Activated effector memory CD4-positive, alpha-beta T cell treated with Interleukin-2 at 50 U/mL for 16 hours (primary cell): ENCODE measurements around the gene CYP2E1.
"Not testable (repeated sequence)": the region's sequence is repeated elsewhere in the genome, so short reads cannot be mapped to it uniquely, and the experiment has no call there.

Source experiments
- DNase-seq: peaks from one replicate; pipeline ENCODE4 v3.0.0-alpha.2; 2020

The CYP2E1 gene

GRCh38 chr10:133526957-133527588 lies at the start of gene CYP2E1:
Gene CYP2E1, plus strand, starts transcription at chr10:133527363. Its CDS starts 33 bp downstream, at chr10:133527396.
- DNase-seq = no peak

- DNase-seq = no peak
Observed at GRCh38 chr10:133481086-133481643, 46.0 kb upstream of the CYP2E1 start.

DNA sequence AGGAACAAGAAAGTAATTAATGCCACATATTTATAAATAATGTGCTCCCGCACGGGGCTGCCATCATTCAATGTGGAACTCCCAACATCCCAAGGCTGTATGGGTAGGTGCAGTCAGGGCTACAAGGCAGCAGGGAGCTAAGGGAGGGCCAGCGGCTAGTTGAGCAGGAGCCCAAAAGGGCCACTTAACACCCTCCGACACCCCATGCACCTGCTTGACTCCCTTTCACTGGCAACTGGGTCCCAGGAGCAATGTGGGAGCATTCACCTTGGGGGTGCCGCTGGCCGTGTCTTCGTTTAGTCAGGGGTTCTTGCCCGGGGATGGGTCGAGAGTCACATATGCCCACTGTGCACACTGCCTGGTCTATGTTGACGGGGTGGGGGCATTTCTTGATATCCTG lies 45.5 kb upstream of the CYP2E1 start:
- DNase-seq = no peak

- DNase-seq = no peak
Observed at GRCh38 chr10:133484818-133485217, 42.3 kb upstream of the CYP2E1 start.

DNA sequence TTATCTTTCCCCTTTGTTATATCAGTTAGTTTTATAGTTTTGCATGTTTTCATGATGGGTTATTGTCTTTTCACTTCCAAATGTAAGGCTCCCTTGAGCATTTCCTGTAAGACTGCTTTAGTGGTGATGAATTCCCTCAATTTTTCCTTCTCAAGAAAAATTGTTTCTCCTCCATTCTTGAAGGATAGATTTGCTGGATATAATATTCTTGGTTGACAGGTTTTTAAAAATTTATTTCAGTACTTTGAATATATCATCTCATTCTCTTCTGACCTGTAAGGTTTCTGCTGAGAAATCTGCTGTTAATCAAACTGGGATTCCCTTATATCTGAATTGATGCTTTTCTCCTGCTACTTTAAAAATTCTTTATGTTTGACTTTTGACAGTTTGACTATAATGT lies 40.1 kb upstream of the CYP2E1 start:
- DNase-seq = no peak

GRCh38 chr10:133488354-133488753 lies 38.8 kb upstream of the CYP2E1 start:
- DNase-seq = no peak

DNA sequence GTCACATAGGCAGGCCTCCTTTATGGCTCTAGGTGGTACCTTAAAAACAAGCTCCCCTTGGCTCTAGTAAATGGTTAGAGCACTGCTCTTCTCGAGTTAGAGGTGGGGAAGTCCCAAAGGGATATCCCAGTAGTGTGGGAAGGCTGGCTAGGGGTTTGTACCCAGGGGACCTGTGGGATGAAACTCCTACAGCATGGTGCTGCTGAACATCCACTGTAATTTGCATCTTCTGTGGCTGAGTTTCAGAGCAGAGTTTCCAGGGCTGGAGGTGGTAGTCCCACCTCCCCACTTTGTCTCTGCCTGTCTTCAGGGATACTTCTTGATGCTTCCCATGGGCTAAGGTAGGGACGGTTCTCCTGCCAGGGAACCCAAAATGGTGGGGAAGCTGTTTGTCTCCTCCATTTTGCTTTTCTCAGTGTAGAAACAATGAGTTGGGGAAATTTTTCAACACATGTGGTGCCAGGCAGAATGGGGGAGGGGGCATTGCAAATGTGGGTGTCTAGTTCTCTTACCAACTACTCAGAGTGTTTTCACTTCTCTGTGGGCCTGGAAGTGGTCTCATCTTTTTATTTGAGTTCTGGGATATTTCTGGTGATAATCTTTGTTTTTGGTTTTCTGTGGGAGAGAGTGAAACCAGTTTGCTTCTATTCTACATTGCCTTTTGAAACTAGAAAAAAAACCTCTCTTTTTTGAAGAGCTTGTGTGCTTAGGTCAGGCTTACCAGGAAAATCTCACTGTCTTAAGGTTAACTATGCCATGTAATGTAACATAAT lies 37.2 kb upstream of the CYP2E1 start:
- no peak for DNase-seq

GRCh38 chr10:133493562-133493961 lies 33.6 kb upstream of the CYP2E1 start:
- not testable (repeated sequence) for DNase-seq

- not testable (repeated sequence) for DNase-seq
Observed at GRCh38 chr10:133497363-133497762, 29.8 kb upstream of the CYP2E1 start.

DNA sequence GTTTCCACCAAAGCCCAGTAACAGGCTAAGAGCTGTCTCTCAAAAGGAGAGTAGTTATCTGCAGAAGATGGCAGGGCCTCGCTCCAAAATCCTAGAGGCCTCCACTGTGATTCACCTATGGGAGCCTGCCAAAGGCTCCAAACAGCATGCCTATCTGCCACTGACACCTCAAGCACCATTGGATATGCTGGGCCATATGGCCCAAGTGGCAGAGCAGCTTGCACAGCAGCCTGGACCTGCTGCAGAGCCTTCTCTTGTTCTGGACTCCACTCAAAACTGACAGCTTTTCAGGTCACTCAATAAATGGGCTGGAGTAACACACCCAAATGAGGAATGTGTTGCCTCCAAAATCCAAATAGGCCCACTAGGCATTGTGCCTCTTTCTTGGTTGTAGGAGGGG lies 28.0 kb upstream of the CYP2E1 start:
- DNase-seq = not testable (repeated sequence)

DNA sequence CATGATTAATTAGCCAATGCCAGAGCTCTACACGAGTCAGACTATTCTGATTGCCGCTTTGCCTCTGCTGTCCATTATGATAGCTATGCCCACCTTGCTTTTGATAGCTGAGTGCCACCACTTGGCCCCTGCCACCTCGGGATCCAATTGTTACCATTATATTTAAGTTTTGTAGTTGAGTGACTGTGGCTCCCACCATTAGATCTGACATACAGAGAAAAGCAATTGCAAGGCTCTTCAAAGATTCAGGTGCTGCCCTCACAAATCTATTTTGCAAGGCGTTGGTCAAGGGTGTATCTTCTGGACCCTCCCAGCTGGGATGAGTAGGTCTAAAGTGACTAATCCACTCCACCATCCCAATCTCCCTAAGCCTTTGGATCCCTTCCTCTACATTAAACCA lies 26.3 kb upstream of the CYP2E1 start:
- DNase-seq = not testable (repeated sequence)

- no peak for DNase-seq
Observed at GRCh38 chr10:133509700-133510099, 17.5 kb upstream of the CYP2E1 start.

- no peak for DNase-seq
Observed at GRCh38 chr10:133511408-133511807, 15.8 kb upstream of the CYP2E1 start.

GRCh38 chr10:133511907-133512528 lies 15.1 kb upstream of the CYP2E1 start:
- no peak for DNase-seq

- DNase-seq = no peak
Observed at GRCh38 chr10:133515471-133515870, 11.7 kb upstream of the CYP2E1 start.

DNA sequence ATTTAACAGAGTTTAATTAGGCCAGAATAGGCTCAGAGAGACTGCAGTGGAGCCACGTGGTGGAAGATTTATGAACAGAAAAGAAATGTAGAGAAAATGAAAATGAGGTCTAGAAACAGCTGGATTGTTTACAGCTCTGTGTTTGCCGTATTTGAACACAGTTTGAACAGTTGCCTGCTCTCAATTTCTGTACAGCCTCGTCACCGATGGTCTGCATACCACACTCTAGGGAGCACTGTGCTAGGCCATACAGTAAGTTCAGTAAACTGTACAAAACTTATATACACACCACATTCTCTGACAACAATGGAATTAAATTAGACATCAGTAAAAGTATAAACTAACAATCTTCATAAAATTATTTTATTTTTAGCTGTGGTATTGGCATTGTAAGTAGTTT lies 11.1 kb upstream of the CYP2E1 start:
- no peak for DNase-seq

DNA sequence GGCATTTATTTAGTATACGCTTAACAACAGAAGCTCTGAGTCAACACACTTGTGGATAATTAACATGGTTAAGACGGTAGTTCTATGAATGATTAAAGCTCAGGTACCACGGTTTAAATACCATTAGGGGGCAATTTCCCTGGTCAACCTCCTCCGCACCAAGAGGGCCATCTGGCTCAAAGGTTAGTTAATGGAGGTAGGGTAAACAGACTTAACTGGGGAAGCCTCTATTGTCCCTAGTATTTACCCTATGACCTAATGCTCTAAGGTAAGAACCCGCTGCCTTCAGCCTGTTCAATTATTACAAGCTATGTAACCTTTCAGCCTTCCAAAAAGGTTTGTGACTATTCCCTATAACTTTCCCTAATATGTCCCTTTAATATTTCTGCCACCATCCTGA lies 8.6 kb upstream of the CYP2E1 start:
- DNase-seq = not testable (repeated sequence)

GRCh38 chr10:133520193-133520738 lies 6.9 kb upstream of the CYP2E1 start:
- peak; percentile 83 for DNase-seq

DNA sequence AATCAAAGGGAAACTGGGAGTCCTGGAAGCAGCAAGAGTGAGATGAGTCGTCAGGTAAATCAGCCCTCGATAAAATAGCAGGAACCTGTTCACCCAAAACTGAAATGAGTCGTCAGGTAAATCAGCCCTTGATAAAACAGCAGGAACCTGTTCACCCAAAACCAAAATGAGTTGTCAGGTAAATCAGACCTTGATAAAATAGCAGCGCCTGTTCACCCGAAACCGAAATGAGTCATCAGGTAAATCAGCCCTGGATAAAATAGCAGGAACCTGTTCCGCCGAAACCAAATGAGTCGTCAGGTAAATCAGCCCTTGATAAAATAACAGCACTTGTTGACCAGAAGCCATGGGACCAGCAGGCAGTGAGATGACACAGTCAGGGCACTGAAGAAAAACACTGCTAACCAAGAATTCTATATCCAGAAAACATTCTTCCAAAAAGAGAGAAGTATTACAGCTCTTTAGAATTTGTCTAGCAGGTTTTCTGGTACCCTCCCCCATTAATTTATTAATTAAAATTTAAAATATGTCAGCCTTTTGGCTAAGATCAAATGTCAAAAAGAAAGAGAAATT lies 3.4 kb upstream of the CYP2E1 start:
- DNase-seq = no peak

DNA sequence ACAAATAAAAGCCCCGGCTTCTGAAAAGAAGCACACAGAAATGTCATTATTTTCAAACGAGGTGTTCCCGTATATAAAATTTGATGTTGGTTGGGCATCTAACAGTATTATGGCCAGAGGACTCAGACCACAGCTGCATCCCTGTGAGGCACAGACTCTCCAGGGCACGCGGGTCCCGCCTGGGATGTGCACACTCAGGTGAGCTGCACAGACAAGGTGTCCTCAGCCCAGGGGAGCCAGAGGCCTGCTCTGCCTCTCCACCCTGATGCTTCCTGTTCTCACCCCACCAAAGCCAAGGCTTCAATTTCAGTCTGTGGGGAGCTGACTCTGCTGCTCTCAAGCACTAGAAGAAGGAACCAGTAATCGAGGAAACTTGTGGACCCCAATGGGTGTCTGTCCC lies 1.7 kb upstream of the CYP2E1 start:
- DNase-seq = no peak

- no peak for DNase-seq
Observed at GRCh38 chr10:133527771-133528271, 658 bp downstream of the CYP2E1 start.

DNA sequence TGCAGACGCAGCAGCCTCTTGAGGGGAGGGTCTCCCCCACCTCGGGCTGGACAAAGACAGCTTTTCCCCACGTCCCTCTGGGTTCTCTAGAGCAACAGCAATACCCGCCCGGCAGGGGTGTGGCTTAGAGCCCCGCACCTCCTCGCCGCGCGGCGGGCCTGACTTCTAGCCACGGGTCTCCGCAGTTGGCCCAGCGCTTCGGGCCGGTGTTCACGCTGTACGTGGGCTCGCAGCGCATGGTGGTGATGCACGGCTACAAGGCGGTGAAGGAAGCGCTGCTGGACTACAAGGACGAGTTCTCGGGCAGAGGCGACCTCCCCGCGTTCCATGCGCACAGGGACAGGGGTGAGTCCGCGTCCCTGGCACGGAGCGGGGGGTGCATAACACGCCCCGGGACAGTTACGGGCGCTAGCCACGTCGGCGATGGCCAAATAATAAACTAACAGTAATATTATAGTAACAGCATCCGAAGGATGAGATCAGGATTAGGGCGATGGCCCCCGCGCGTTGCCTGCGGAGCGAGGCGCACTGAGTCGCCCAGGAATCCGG lies 1.2 kb downstream of the CYP2E1 start:
- no peak for DNase-seq
